Measurements from ENCODE around the gene SLC35F6.
"Not testable (repeated sequence)": the region's sequence is repeated elsewhere in the genome, so short reads cannot be mapped to it uniquely, and the experiment has no call there.

Gene SLC35F6

GRCh38 chr2:26758790-26759321 lies 5.2 kb upstream of the SLC35F6 start:
- no peak for DNase-seq

- no peak for DNase-seq
These were observed 4.2 kb upstream of the SLC35F6 start for GRCh38 chr2:26759845-26760244.

GRCh38 chr2:26760991-26761390 lies 3.1 kb upstream of the SLC35F6 start:
- DNase-seq, result not testable (repeated sequence)

GRCh38 chr2:26763019-26763418 lies 1.1 kb upstream of the SLC35F6 start:
- no peak for DNase-seq

GRCh38 chr2:26764906-26765305 lies 822 bp downstream of the SLC35F6 start:
- DNase-seq, result no peak

- no peak for DNase-seq
These were observed 1.6 kb downstream of the SLC35F6 start for GRCh38 chr2:26765475-26766200.

GRCh38 chr2:26767129-26767528 lies 3.0 kb downstream of the SLC35F6 start:
- no peak for DNase-seq

GRCh38 chr2:26767894-26768487 lies 3.9 kb downstream of the SLC35F6 start:
- no peak for DNase-seq

- DNase-seq, result no peak
These were observed 4.6 kb downstream of the SLC35F6 start for GRCh38 chr2:26768759-26769088.

- peak; percentile 85 to 91 for DNase-seq
These were observed 5.1 kb downstream of the SLC35F6 start for GRCh38 chr2:26769089-26769761.

GRCh38 chr2:26770986-26771586 lies 7.0 kb downstream of the SLC35F6 start:
- DNase-seq, result no peak

GRCh38 chr2:26772064-26773001 lies 8.2 kb downstream of the SLC35F6 start:
- DNase-seq, result no peak

GRCh38 chr2:26776195-26776800 lies 12.2 kb downstream of the SLC35F6 start:
- DNase-seq, result no peak

- no peak for DNase-seq
These were observed 14.0 kb downstream of the SLC35F6 start for GRCh38 chr2:26778098-26778497.

GRCh38 chr2:26778507-26778906 lies 14.4 kb downstream of the SLC35F6 start:
- DNase-seq, result no peak

- no peak for DNase-seq
These were observed 16.2 kb downstream of the SLC35F6 start for GRCh38 chr2:26780203-26780760.

- no peak for DNase-seq
These were observed 19.0 kb downstream of the SLC35F6 start for GRCh38 chr2:26782876-26783704.

GRCh38 chr2:26784570-26785234 lies 20.6 kb downstream of the SLC35F6 start:
- DNase-seq, result no peak

- peak; percentile 99 for DNase-seq
These were observed 21.5 kb downstream of the SLC35F6 start, which contains the start of gene CENPA for GRCh38 chr2:26785431-26786206. Gene CENPA, plus strand, starts transcription at chr2:26786056. Its CDS starts 141 bp downstream, at chr2:26786197.

Measured in Kasumi-1 (cell line).